GM21528 (cell line): ENCODE results near the gene OSBPL9.

Experiments
- ATAC-seq: cut with Tn5 transposase; IDR thresholded peaks from one replicate; pipeline ENCODE4 v1.9.1; 2021; ENCODE audit warnings: mild to moderate bottlenecking, moderate library complexity; ENCODE audit not compliant: unreplicated experiment, low FRiP score

The OSBPL9 gene

DNA sequence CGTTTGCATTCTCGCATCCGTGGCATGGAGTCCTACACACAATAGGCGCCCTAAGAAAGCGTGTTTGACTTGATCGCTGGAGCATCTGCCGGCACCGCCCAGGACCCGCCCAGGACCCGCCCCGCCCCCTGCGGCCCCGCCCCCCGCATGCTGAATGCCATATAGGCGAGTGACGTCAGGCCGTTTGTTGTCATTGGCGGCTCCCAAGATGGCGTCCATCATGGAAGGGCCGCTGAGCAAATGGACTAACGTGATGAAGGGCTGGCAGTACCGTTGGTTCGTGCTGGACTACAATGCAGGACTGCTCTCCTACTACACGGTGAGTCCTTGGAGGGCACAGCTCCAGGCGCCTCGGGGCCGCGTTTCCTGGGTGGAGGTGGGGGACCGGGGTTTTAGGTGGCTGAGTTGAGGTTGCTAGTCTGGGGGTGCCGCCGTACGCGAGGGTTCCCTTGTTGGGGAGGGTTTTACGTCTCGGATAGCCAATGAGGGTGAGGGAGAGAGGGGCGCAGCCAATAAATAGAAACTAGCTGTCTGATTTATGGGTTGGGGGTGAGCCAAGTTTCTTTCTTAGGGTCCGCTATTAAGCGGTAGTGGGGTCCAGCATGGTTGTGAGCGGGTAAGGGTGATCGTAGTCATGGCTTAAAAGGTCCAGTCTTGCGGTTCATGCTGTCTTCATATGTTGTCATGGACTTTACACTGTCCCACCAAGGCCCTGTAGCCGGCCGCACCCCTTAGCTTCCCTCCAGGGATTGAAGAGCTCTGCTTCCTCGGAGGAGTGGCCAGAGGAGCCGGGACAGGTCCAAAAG lies at the start of gene OSBPL9:
Gene OSBPL9, plus strand, starts transcription at position 190 of the 806 bp plus-strand sequence. Its CDS starts 19 bp downstream, at position 209.
- ATAC-seq = peak; percentile 89

DNA sequence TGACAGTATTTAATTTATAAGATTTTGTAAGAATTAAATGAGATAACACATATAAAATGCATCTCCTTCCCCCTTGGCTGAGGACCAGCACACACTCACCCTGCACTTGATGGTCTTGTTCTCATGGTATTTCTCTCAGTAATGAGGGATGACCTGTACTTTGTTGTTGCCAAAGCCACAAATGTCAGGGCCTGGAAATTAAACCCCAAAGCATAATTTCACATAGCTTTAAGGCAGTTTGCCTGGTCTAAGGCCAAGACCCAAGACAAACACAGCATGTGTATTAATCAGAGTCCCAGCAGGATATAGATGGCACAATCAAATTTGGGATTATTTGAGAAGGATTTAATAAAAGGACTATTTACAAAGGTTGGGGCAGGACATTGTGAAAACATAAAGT lies 49.2 kb upstream of the OSBPL9 start:
- no peak for ATAC-seq

- no peak for ATAC-seq
Observed at GRCh38 chr1:51568231-51568935, 48.5 kb upstream of the OSBPL9 start.

- ATAC-seq = peak; percentile 85
Observed at GRCh38 chr1:51569284-51570062, 47.4 kb upstream of the OSBPL9 start.

- peak; percentile 34 for ATAC-seq
Observed at GRCh38 chr1:51570063-51570710, 46.7 kb upstream of the OSBPL9 start.

GRCh38 chr1:51572365-51572764 lies 44.5 kb upstream of the OSBPL9 start:
- no peak for ATAC-seq

DNA sequence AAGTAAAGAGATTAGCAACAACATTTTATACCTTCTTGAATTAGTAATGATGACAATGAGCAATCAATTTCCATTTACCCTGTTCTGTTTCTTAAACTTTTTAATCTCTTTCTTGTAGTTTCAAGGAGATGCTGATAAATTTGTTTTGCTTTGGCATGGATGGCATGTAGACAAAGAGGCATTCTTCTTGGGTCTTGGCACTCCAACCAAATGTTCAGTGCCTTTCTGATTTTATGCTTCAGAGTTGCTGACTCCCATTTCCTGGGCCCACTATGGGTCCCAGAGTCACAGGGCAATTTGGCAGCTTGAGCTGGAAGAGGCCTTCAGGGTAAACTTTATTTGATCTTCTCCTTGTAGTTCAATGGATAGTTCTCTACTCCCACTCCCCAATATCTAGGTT lies 42.1 kb upstream of the OSBPL9 start:
- no peak for ATAC-seq

DNA sequence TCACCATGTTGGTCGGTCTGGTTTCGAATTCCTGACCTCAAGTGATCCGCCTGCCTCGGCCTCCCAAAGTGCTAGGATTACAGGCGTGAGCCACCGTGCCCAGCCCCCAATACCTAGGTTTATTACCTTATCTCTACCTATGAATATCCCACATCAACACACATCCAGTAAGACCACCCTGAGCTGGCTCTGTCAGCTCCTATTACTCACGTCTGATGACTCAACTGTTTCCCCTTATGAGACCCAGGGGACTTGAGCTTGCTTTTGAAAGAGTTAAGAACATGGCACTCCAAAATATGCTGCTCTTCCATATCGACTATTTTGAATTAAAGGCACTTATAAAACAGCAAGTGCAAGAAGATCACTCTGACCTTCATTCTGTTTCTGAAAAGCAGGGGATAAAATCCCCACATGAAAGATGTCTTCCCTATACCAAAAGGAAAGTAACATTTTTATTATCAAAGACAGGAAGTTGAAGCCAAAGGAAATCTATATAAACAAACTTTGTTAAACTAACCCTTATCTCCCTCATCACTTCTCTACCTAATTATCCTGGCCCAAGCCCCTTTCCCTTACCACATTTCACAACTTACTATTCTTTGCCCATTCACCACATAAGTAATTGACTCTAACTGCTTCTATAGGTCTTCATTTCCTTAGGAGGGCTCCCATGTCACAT lies 41.3 kb upstream of the OSBPL9 start:
- no peak for ATAC-seq

DNA sequence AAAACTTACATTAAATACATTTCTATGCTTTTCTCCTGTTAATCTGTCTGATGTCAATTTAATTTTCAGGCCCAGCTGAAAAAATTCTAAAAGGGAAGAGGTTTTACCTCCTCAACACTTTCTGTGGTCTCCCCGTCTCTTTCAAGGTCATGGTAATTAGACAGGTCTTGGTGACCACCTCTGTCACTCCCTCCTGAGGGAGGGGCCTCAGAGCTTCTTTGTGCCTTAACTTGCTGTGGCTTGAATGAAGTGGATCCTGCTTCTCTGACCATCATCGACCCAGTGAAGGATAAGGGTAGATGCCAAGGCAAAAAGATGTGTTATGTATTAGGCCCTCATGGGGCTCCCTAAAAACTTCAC lies 40.8 kb upstream of the OSBPL9 start:
- ATAC-seq = no peak

DNA sequence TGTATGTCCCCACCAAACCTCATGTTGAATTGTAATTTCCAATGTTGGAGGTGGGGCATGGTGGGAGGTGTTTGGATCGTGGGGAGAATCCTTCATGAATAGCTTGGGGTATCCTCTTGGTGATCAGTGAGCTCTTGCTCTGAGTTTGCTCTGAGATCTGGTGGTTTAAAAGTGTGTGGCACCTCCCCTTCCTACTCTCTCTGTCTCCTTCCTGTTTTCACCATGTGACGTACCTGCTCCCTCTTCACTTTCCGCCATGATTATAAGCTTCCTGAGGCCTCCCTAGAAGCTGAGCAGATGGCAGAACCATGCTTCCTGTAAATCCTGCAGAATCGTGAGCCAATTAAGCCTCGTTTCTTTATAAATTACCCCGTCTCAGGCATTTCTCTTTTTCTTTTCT lies 40.0 kb upstream of the OSBPL9 start:
- no peak for ATAC-seq

DNA sequence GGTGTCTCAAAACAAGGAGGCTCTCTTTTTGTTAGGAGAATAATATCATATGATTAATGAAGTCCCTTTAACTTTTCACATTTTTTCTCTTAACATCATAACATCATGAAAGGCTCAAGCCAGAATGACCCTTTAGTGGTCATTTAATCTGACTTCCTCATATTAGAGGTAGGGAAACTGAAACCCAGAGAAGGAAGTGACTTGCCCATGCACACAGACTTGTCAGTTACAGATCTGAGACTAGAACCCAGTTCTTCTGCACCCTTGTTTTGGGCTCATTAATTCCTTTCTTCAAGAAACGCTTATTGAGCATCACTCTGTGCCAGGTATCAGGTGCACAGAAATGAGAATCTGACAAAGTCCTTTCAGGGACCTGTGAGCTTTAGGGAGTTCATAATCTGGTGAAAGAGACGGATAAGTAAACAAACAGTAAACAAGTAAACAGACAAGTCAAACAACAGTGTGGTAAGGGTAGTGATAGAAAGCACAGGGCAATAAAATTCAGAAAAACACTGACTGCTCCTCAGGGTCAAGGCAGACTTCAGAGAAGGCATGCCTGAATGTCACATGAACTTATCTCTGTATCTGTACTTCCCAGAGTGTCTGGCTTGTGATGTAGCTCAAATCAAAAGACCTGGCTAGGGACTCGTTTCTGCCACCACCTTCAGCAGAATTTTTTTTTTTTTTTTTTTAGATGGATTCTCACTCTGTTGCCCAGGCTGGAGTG lies 38.3 kb upstream of the OSBPL9 start:
- ATAC-seq = peak; percentile 62

GRCh38 chr1:51581238-51581637 lies 35.7 kb upstream of the OSBPL9 start:
- ATAC-seq = no peak

DNA sequence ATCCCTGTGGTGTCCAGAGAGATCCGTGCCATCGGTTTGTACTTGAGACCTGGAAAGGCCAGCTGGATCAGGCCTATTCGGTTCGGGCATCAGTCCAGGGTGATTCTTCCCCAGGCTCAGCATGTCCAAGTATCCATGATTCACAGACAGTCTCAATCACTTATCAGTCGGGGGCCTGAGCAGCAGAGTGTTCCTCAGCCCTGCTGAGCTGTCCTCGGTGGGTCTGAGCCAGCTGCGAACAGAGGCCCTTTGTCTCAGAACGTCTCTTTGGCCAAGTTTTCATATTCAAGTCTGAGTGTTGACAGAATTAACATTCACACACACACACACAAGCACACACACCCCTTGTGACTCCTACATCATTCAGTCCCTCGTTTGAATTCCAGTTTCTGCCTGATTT lies 33.4 kb upstream of the OSBPL9 start:
- ATAC-seq = no peak

GRCh38 chr1:51584021-51584420 lies 32.9 kb upstream of the OSBPL9 start:
- ATAC-seq = no peak

- no peak for ATAC-seq
Observed at GRCh38 chr1:51592711-51593110, 24.2 kb upstream of the OSBPL9 start.

DNA sequence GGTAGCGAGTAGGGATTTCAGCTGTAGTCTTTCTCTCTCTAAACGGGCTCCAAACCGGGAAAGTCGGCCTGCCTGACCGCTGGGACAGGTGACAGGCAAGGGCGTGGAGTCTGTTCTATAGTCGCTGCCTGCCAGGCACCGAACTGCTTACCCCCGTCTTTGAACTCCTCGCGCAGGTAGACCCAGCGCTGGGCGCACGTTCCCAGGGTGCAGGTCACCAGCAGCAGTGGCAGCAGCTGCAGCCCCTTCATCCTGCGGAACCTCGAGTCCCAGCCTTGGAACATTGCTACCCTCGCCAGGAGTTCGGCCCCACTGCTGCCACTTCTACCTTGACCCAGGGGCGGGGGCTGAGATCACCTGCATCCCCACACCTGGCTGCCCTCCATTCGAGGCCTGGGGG lies 22.2 kb upstream of the OSBPL9 start:
- ATAC-seq = no peak

GRCh38 chr1:51600529-51600928 lies 16.4 kb upstream of the OSBPL9 start:
- no peak for ATAC-seq

DNA sequence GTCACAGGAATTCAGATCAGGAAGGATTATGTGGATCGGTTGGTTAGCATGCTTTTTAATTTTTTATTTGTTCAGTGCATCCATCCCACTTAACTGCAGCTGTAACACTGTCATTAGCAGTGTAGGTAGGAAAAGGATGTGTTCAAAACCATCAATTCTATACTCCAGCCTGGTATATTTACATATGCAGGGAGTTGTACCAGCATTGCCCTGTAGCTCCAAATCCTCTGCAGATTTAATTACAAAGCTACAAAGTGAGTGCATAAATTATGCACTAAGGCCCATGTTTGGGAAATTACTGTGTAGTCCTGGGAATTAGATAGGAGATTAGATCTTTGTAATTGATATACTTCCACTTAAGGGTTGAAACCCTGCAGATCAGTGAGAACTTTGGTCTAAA lies 15.9 kb upstream of the OSBPL9 start:
- ATAC-seq = no peak

- ATAC-seq = no peak
Observed at GRCh38 chr1:51605961-51606723, 10.8 kb upstream of the OSBPL9 start.
